ENCODE results near the gene MYO9B. TPM values are rescaled to one million over a fixed set of nuclear protein-coding genes. Genes with fewer than 3 reads are reported as not detected.

MYO9B gene
- total RNA-seq, 1 experiment from 2014 or later, result 68.3 TPM

GRCh38 chr19:17118957-17119356, 43.4 kb downstream of the MYO9B start:
- CTCF ChIA-PET, result no interaction called here
- Histone ChIP-seq H3K27me3 (ENCODE audit: low read length) (no peaks in the 10 kb centered on the region), H3K79me2 (ENCODE audit: low read length) (0 out of 2 replicates have a peak, but pooled peaks cover 5% of the 10 kb centered on the region), H3K27ac (ENCODE audit: low read length) (no peak overlapping the region), H3K9me2 (replicated peaks; ENCODE audit: low read length) (no peaks in the 10 kb centered on the region), H4K20me1 (ENCODE audit: low read length) (no peaks in the 10 kb centered on the region), H3K4me2 (ENCODE audit: low read length) (no peak overlapping the region), H3K9ac (ENCODE audit: low read length) (no peak overlapping the region), H3K4me3 (ENCODE audit: low read length) (no peak overlapping the region), H3K9me3 (ENCODE audit: low read length) (no peaks in the 10 kb centered on the region), H3K36me3 (ENCODE audit: low read depth, low read length) (no peaks in the 10 kb centered on the region), H3K4me1 (ENCODE audit: insufficient read depth, low read length) (no peaks in the 10 kb centered on the region), H2AFZ (ENCODE audit: low read length) (no peak overlapping the region), H3F3A (ENCODE audit: low read length, unreplicated experiment) (no peaks in the 10 kb centered on the region)
- DNase-seq (no peak), ATAC-seq (no peak)
- no peak for TF ChIP-seq CTCF (conservative IDR thresholded peaks at IDR 0.05; ENCODE audit: low read depth, low read length)
- no peak for TF ChIP-seq EZH2 (IDR thresholded peaks at IDR 0.05; ENCODE audit: low read length, unreplicated experiment)
- no peak for TF ChIP-seq EZH2phosphoT487 (IDR thresholded peaks at IDR 0.05; ENCODE audit: borderline replicate concordance, low read length)
- no TSS peak for BruUV-seq (replicated peaks)
- POLR2A ChIA-PET (ENCODE audit: unreplicated experiment), result no interaction called here
- intact Hi-C loops (cut with micrococcal nuclease), result no loop called here

DNA sequence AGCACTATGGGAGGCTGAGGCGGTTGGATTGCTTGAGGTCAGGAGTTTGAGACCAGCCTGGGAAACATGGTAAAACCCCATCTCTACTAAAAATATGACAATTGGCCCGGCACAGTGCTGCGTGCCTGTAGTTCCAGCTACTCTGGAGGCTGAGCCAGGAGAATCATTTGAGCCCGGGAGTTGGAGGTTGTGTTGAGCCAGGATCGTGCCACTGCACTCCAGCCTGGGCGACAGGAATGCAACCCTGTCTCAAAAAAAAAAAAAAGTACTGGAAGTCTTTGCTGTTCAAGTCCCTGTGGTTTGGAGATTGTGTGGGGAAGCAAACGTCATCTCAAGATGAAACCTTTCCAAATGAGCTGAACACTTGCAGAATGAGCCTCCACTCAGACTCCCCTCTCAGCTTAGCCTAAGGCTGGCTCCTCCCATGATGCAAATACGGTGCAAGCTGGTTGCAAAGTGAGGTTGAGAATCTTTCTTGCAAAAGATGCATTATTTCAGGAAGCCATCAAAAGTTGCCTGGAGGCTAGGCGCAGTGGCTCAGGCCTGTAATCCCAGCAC, 46.2 kb downstream of the MYO9B start:
- ChIA-PET POLR2A (ENCODE audit: unreplicated experiment) (no interaction called here), CTCF (no interaction called here)
- ATAC-seq, result no peak

More for the DNA sequence above, 46.2 kb downstream of the MYO9B start:
- Histone ChIP-seq H3K27me3 (ENCODE audit: low read length) (no peaks in the 10 kb centered on the region), H3K4me1 (ENCODE audit: insufficient read depth, low read length) (no peaks in the 10 kb centered on the region), H3K9ac (ENCODE audit: low read length) (no peak overlapping the region), H3K9me2 (replicated peaks; ENCODE audit: low read length) (no peaks in the 10 kb centered on the region), H3K36me3 (ENCODE audit: low read depth, low read length) (no peaks in the 10 kb centered on the region), H3K79me2 (ENCODE audit: low read length) (0 out of 2 replicates have a peak, but pooled peaks cover 5% of the 10 kb centered on the region), H3F3A (ENCODE audit: low read length, unreplicated experiment) (no peaks in the 10 kb centered on the region), H2AFZ (ENCODE audit: low read length) (no peak overlapping the region), H3K9me3 (ENCODE audit: low read length) (no peaks in the 10 kb centered on the region), H3K4me2 (ENCODE audit: low read length) (no peak overlapping the region), H4K20me1 (ENCODE audit: low read length) (no peaks in the 10 kb centered on the region), H3K4me3 (ENCODE audit: low read length) (no peak overlapping the region), H3K27ac (ENCODE audit: low read length) (no peak overlapping the region)
- intact Hi-C loops (cut with micrococcal nuclease), result no loop called here
- DNase-seq, result no peak
- TF ChIP-seq CTCF (conservative IDR thresholded peaks at IDR 0.05; ENCODE audit: low read depth, low read length) (no peak), EZH2 (IDR thresholded peaks at IDR 0.05; ENCODE audit: low read length, unreplicated experiment) (no peak), EZH2phosphoT487 (IDR thresholded peaks at IDR 0.05; ENCODE audit: borderline replicate concordance, low read length) (no peak)
- BruUV-seq (replicated peaks), result no TSS peak
